IMR-90 (cell line): Measurements from ENCODE around the gene THADA. TPM values are rescaled to one million over a fixed set of nuclear protein-coding genes. Genes with fewer than 3 reads are reported as not detected.

Experiments used
- ATAC-seq: fragments of 200-7000 bp; cut with Tn5 transposase; 2 replicates; pipeline ENCODE4 v1.9.1; 2020; ENCODE audit warnings: low read depth, mild to moderate bottlenecking, moderate library complexity
- BruUV-seq: library from RNA; stranded (reverse); fragments of 400-500 nt; replicated peaks from 2 replicates; lab custom pipeline; 2021; lab: Mats Ljungman, UMichigan
- CTCF ChIA-PET: fragments of 300-600 bp; formaldehyde crosslinking; extraction: SDS; loops from one replicate; lab custom pipeline; 2021; ENCODE audit warnings: antibody characterized with exemption; lab: Yijun Ruan, JAX
- POLR2A ChIA-PET: fragments of 300-600 bp; sonication (Branson Sonifier 250); formaldehyde crosslinking; loops from one replicate; lab custom pipeline; 2022; ENCODE audit warnings: antibody characterized with exemption; ENCODE audit not compliant: unreplicated experiment; lab: Charles Lee
- DNase-seq: peaks from one replicate; pipeline ENCODE4 v3.0.0; 2013
- H2AFZ ChIP-seq: replicated peaks from 2 replicates; pipeline ENCODE3; 2013; ENCODE audit warnings: low read length, mild to moderate bottlenecking; ENCODE audit not compliant: poor library complexity
- H2AK5ac ChIP-seq: 2 replicates; pipeline ENCODE4 v1.6.1; 2013; ENCODE audit warnings: low read depth, low read length, inconsistent platforms
- H2AK9ac ChIP-seq: replicated peaks from 2 replicates; pipeline ENCODE3; 2013; ENCODE audit warnings: mild to moderate bottlenecking, low read depth, low read length, moderate library complexity; ENCODE audit not compliant: poor library complexity
- H2BK120ac ChIP-seq: 2 replicates; pipeline ENCODE4 v1.6.1; 2013; ENCODE audit warnings: low read depth, low read length, inconsistent platforms
- H2BK15ac ChIP-seq: 3 replicates; pipeline ENCODE4 v1.6.1; 2013; ENCODE audit warnings: low read depth, low read length, inconsistent platforms
- H2BK20ac ChIP-seq: 2 replicates; pipeline ENCODE4 v1.6.1; 2013; ENCODE audit warnings: low read depth, mild to moderate bottlenecking, inconsistent platforms, low read length, moderate library complexity
- H2BK5ac ChIP-seq: 2 replicates; pipeline ENCODE4 v1.6.1; 2013; ENCODE audit warnings: mild to moderate bottlenecking, low read depth, low read length, inconsistent platforms; ENCODE audit not compliant: poor library complexity, severe bottlenecking
- H3K14ac ChIP-seq: replicated peaks from 2 replicates; pipeline ENCODE4 v1.6.1; 2013; ENCODE audit warnings: low read depth, low read length, inconsistent platforms
- H3K18ac ChIP-seq: 2 replicates; pipeline ENCODE4 v1.6.1; 2013; ENCODE audit warnings: low read depth, low read length, control low read depth
- H3K23ac ChIP-seq: 2 replicates; pipeline ENCODE4 v1.6.1; 2013; ENCODE audit warnings: low read depth, low read length, inconsistent platforms
- H3K27ac ChIP-seq: 2 replicates; pipeline ENCODE4 v1.5.1; 2013; ENCODE audit warnings: mild to moderate bottlenecking, control low read depth, low read length; ENCODE audit not compliant: insufficient read depth
- H3K27me3 ChIP-seq: 2 replicates; pipeline ENCODE4 v1.6.1; 2013; ENCODE audit warnings: low read length; ENCODE audit not compliant: control insufficient read depth, insufficient read depth
- H3K36me3 ChIP-seq: 2 replicates; pipeline ENCODE4 v1.6.1; 2013; ENCODE audit warnings: low read length, mixed read lengths; ENCODE audit not compliant: control insufficient read depth, insufficient read depth
- H3K4ac ChIP-seq: 2 replicates; pipeline ENCODE4 v1.6.1; 2013; ENCODE audit warnings: low read depth, low read length, inconsistent platforms
- H3K4me1 ChIP-seq: 2 replicates; pipeline ENCODE4 v1.6.1; 2013; ENCODE audit warnings: low read length, mixed read lengths; ENCODE audit not compliant: control insufficient read depth, insufficient read depth
- H3K4me2 ChIP-seq: 2 replicates; pipeline ENCODE4 v1.6.1; 2013; ENCODE audit warnings: low read depth, mild to moderate bottlenecking, control low read depth, low read length, moderate library complexity
- H3K4me3 ChIP-seq: 2 replicates; pipeline ENCODE4 v1.5.1; 2013; ENCODE audit warnings: low read depth, mild to moderate bottlenecking, control low read depth, low read length, moderate library complexity; ENCODE audit not compliant: insufficient read depth
- H3K56ac ChIP-seq: 2 replicates; pipeline ENCODE4 v1.6.1; 2013; ENCODE audit warnings: low read length, inconsistent platforms; ENCODE audit not compliant: insufficient read depth; ENCODE audit errors: extremely low read depth
- H3K79me1 ChIP-seq, 2 experiments: 2 replicates each; pipeline ENCODE4 v1.6.1; 2013; ENCODE audit warnings: low read length in 2 of 2, inconsistent platforms in 1 of 2, low read depth in 1 of 2
- H3K9ac ChIP-seq: 2 replicates; pipeline ENCODE4 v1.6.1; 2013; ENCODE audit warnings: low read depth, low read length, control low read depth
- H3K9me1 ChIP-seq: 2 replicates; pipeline ENCODE4 v1.6.1; 2013; ENCODE audit warnings: low read length, inconsistent platforms; ENCODE audit not compliant: insufficient read depth
- H3K9me3 ChIP-seq: 2 replicates; pipeline ENCODE4 v1.6.1; 2013; ENCODE audit warnings: low read length; ENCODE audit not compliant: control insufficient read depth, insufficient read depth
- H4K20me1 ChIP-seq: 2 replicates; pipeline ENCODE4 v1.6.1; 2013; ENCODE audit warnings: low read length, inconsistent platforms; ENCODE audit not compliant: insufficient read depth
- H4K5ac ChIP-seq: 2 replicates; pipeline ENCODE4 v1.6.1; 2013; ENCODE audit warnings: mild to moderate bottlenecking, low read depth, low read length, control low read depth
- H4K8ac ChIP-seq, 2 experiments: 2 replicates each; pipeline ENCODE4 v1.6.1; 2013; ENCODE audit warnings: low read depth in 2 of 2, low read length in 2 of 2, control low read depth in 1 of 2, inconsistent platforms in 1 of 2
- H4K91ac ChIP-seq: 2 replicates; pipeline ENCODE4 v1.6.1; 2013; ENCODE audit warnings: low read depth, low read length, inconsistent platforms; ENCODE audit not compliant: insufficient read depth
- BHLHE40 ChIP-seq: fragments of 150-350 bp; IDR thresholded peaks from 2 replicates; pipeline ENCODE4 v1.6.1; 2016; ENCODE audit warnings: mild to moderate bottlenecking, low read depth, low read length
- CEBPB ChIP-seq: IDR thresholded peaks from 2 replicates; pipeline ENCODE4 v1.6.1; 2012; ENCODE audit warnings: low read depth, low read length, improper control_type of control experiment
- MAFK ChIP-seq: IDR thresholded peaks from 2 replicates; pipeline ENCODE4 v1.6.1; 2012; ENCODE audit warnings: low read depth, low read length, improper control_type of control experiment
- MXI1 ChIP-seq: IDR thresholded peaks from 2 replicates; pipeline ENCODE4 v1.6.1; 2012; ENCODE audit warnings: low read depth, mild to moderate bottlenecking, low read length, moderate library complexity, borderline replicate concordance
- RAD21 ChIP-seq: IDR thresholded peaks from 2 replicates; pipeline ENCODE4 v1.6.1; 2012; ENCODE audit warnings: low read length, improper control_type of control experiment
- RCOR1 ChIP-seq: IDR thresholded peaks from 2 replicates; pipeline ENCODE4 v1.6.1; 2012; ENCODE audit warnings: mild to moderate bottlenecking, low read length, improper control_type of control experiment; ENCODE audit not compliant: insufficient replicate concordance
- RFX5 ChIP-seq: IDR thresholded peaks from 2 replicates; pipeline ENCODE4 v1.8.0; 2012; ENCODE audit warnings: low read depth, mild to moderate bottlenecking, low read length, moderate library complexity
- WGBS, 2 experiments: methylation state at CpG; one replicate each; pipeline versions ENCODE4 v1.1.5 to v1.1.7; 2013; ENCODE audit warnings: missing lambda C conversion rate in 2 of 2; ENCODE audit not compliant: insufficient read length in 1 of 2; ENCODE audit errors: extremely low coverage in 2 of 2; 5-methylcytosine and 5-hydroxymethylcytosine counted together
- dilution Hi-C: fragments of 300-500 bp; cut with HindIII; formaldehyde crosslinking; loops from one replicate; pipeline ENCODE4 v1.14.3; 2018; ENCODE audit warnings: low sequenced_read_pairs; ENCODE audit not compliant: unreplicated experiment
- in situ Hi-C: fragments of 300-500 bp; cut with MboI; formaldehyde crosslinking; loops from 3 replicates; pipeline ENCODE4 v1.14.3; 2019; ENCODE audit warnings: low sequenced_read_pairs, inconsistent platforms, mixed read lengths
- intact Hi-C: fragments of 100-400 bp; cut with micrococcal nuclease; formaldehyde crosslinking; loops from 2 replicates; pipeline ENCODE4 v1.10.0; 2022
- polyA plus RNA-seq, 3 experiments: library from polyadenylated mRNA; depleted of rRNA; stranded (reverse); fragments of >200 nt; gene quantifications; 2 replicates each; pipeline ENCODE4 v1.2.3, GENCODE V29; 2012; ENCODE audit warnings: low replicate concordance in 1 of 3
- total RNA-seq: library from RNA; depleted of rRNA; stranded (reverse); fragments of >200 nt; gene quantifications from 2 replicates; pipeline ENCODE4 v1.2.3, GENCODE V29; 2012
- TF ChIP-seq, protein P1 (sequence below): fragments of 150-350 bp; IDR thresholded peaks from 2 replicates; pipeline ENCODE4 v1.6.1; 2016; ENCODE audit warnings: low read depth, mild to moderate bottlenecking, low read length, moderate library complexity, borderline replicate concordance
- TF ChIP-seq, protein P2 (sequence below): fragments of 150-350 bp; IDR thresholded peaks from 2 replicates; pipeline ENCODE4 v1.6.1; 2017; ENCODE audit warnings: mild to moderate bottlenecking, antibody characterized with exemption, low read length, low read depth
- TF ChIP-seq, protein P3 (sequence below): conservative IDR thresholded peaks from 2 replicates; pipeline ENCODE4 v1.5.1; 2012; ENCODE audit warnings: mild to moderate bottlenecking, low read depth, low read length, improper control_type of control experiment

Gene THADA
- total and polyA plus RNA-seq, 2 of the 4 experiments (the other 2 are of a cell fraction), result 10.5 to 21.3 TPM

DNA sequence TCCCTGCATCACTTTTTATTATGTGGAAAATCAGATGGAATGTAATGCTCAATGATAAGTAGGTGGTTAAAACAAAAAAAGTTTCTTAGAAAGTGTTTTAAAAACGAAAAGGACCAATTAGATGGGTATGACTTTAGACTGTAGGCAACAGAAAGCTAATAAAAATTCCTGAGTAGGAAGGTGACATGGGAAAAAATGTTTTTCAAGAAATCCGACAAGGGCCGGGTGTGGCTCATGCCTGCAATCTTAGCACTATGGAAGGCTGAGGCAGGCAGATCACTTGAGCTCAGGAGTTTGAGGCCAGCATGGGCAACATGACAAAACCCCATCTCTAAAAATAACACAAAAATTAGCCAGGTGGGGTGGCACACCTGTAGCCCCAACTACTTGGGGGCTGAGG, 126.1 kb downstream of the THADA start:
- peaks cover 13% of the 10 kb centered on the region for H3K4me1 ChIP-seq
- H2BK120ac ChIP-seq, result no peak overlapping the region; the same call in 1 of the 2 replicates
- H2BK15ac ChIP-seq, result no peak overlapping the region
- no peak overlapping the region for H3K4ac ChIP-seq
- H3K9me3 ChIP-seq, result no peaks in the 10 kb centered on the region
- DNase-seq, result no peak
- ATAC-seq, result no peak
- WGBS, 2 experiments, result no CpG with 5 or more reads among the region's 3 CpGs
- no peak overlapping the region for H2AK5ac ChIP-seq
- intact Hi-C loops, result no loop called here
- in situ Hi-C loops, result no loop called here
- no peak overlapping the region for H2BK20ac ChIP-seq
- no peak overlapping the region for H3K4me2 ChIP-seq
- TF ChIP-seq CEBPB, result no peak
- no peak for TF ChIP-seq BHLHE40
- TF ChIP-seq, protein P1, sequence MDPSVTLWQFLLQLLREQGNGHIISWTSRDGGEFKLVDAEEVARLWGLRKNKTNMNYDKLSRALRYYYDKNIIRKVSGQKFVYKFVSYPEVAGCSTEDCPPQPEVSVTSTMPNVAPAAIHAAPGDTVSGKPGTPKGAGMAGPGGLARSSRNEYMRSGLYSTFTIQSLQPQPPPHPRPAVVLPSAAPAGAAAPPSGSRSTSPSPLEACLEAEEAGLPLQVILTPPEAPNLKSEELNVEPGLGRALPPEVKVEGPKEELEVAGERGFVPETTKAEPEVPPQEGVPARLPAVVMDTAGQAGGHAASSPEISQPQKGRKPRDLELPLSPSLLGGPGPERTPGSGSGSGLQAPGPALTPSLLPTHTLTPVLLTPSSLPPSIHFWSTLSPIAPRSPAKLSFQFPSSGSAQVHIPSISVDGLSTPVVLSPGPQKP, result no peak
- TF ChIP-seq, protein P2, sequence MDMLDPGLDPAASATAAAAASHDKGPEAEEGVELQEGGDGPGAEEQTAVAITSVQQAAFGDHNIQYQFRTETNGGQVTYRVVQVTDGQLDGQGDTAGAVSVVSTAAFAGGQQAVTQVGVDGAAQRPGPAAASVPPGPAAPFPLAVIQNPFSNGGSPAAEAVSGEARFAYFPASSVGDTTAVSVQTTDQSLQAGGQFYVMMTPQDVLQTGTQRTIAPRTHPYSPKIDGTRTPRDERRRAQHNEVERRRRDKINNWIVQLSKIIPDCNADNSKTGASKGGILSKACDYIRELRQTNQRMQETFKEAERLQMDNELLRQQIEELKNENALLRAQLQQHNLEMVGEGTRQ, result no peak
- TF ChIP-seq, protein P3, sequence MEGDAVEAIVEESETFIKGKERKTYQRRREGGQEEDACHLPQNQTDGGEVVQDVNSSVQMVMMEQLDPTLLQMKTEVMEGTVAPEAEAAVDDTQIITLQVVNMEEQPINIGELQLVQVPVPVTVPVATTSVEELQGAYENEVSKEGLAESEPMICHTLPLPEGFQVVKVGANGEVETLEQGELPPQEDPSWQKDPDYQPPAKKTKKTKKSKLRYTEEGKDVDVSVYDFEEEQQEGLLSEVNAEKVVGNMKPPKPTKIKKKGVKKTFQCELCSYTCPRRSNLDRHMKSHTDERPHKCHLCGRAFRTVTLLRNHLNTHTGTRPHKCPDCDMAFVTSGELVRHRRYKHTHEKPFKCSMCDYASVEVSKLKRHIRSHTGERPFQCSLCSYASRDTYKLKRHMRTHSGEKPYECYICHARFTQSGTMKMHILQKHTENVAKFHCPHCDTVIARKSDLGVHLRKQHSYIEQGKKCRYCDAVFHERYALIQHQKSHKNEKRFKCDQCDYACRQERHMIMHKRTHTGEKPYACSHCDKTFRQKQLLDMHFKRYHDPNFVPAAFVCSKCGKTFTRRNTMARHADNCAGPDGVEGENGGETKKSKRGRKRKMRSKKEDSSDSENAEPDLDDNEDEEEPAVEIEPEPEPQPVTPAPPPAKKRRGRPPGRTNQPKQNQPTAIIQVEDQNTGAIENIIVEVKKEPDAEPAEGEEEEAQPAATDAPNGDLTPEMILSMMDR, result no peak
- no peak for TF ChIP-seq MAFK
- TF ChIP-seq MXI1, result no peak
- no peak for TF ChIP-seq RAD21
- TF ChIP-seq RFX5, result no peak
- no peak for TF ChIP-seq RCOR1
- ChIA-PET CTCF (no interaction called here), POLR2A (no interaction called here)
- no peak overlapping the region; the same call in 1 of the 2 replicates for H3K18ac ChIP-seq
- H3K14ac ChIP-seq, result no peak overlapping the region
- no peaks in the 10 kb centered on the region for H3K36me3 ChIP-seq
- H3K4me3 ChIP-seq, result no peak overlapping the region
- no peak overlapping the region for H2AK9ac ChIP-seq
- no peak overlapping the region for H4K8ac ChIP-seq
- H3K27me3 ChIP-seq, result no peaks in the 10 kb centered on the region
- H3K79me1 ChIP-seq, result peaks cover 0 to 2% of the 10 kb centered on the region in 2 experiments; a peak in 1 of 4 replicates
- H3K9me1 ChIP-seq, result no peaks in the 10 kb centered on the region
- no peak overlapping the region for H4K91ac ChIP-seq
- no peak overlapping the region for H3K27ac ChIP-seq
- H3K9ac ChIP-seq, result no peak overlapping the region
- dilution Hi-C loops, result no loop called here
- H3K23ac ChIP-seq, result no peak overlapping the region
- H2AFZ ChIP-seq, result no peak overlapping the region
- no TSS peak for BruUV-seq
- no peak overlapping the region for H3K56ac ChIP-seq
- H2BK5ac ChIP-seq, result no peak overlapping the region
- no peaks in the 10 kb centered on the region for H4K20me1 ChIP-seq
- H4K5ac ChIP-seq, result no peak overlapping the region
